Keratinocyte (primary cell): ENCODE measurements around the gene POLR2L. TPM values are rescaled to one million over a fixed set of nuclear protein-coding genes. Genes with fewer than 3 reads are reported as not detected.

ENCODE experiments used
- DNase-seq: peaks from one replicate; pipeline ENCODE4 v3.0.0-alpha.2; 2011; ENCODE audit warnings: low read depth, missing footprints, low spot score
- FAIRE-seq: peaks from 2 replicates; lab custom pipeline; 2011; peaks lifted over from hg19 to GRCh38; lab: Jason Lieb, UNC
- H2AFZ ChIP-seq: 2 replicates; pipeline ENCODE4 v1.6.0; 2012; ENCODE audit warnings: low read length, control low read depth, inconsistent platforms; ENCODE audit not compliant: control insufficient read depth
- H3K27ac ChIP-seq: 2 replicates; pipeline ENCODE4 v1.5.1; 2011; ENCODE audit warnings: low read length; ENCODE audit not compliant: control insufficient read depth, insufficient read depth
- H3K27me3 ChIP-seq: 3 replicates; pipeline ENCODE4 v1.6.0; 2011; ENCODE audit warnings: low read length; ENCODE audit not compliant: control insufficient read depth, insufficient read depth; ENCODE audit errors: extremely low read depth
- H3K36me3 ChIP-seq, 2 experiments: 2 replicates in 1 of 2; 3 replicates in 1 of 2; pipeline ENCODE4 v1.5.1; 2011; ENCODE audit warnings: low read length in 2 of 2, mild to moderate bottlenecking in 1 of 2; ENCODE audit not compliant: control insufficient read depth in 2 of 2, insufficient read depth in 2 of 2; ENCODE audit errors: extremely low read depth in 1 of 2
- H3K4me1 ChIP-seq: 3 replicates; pipeline ENCODE4 v1.5.1; 2011; ENCODE audit warnings: low read length; ENCODE audit not compliant: control insufficient read depth, insufficient read depth; ENCODE audit errors: extremely low read depth
- H3K4me2 ChIP-seq: 3 replicates; pipeline ENCODE4 v1.6.0; 2011; ENCODE audit warnings: low read depth, low read length; ENCODE audit not compliant: control insufficient read depth, insufficient read depth; ENCODE audit errors: extremely low read depth
- H3K4me3 ChIP-seq, 3 experiments: fragments of 200-600 bp in 1 of 3; sonication (generic) in 1 of 3; 2 replicates in 2 of 3; 3 replicates in 1 of 3; pipeline ENCODE4 v1.5.1; 2011 to 2016; ENCODE audit warnings: low read length in 3 of 3, mild to moderate bottlenecking in 3 of 3, control low read depth in 2 of 3, inconsistent platforms in 1 of 3, low read depth in 1 of 3, mixed read lengths in 1 of 3, mixed run types in 1 of 3, moderate library complexity in 1 of 3; ENCODE audit not compliant: control insufficient read depth in 2 of 3, insufficient read depth in 2 of 3; ENCODE audit errors: extremely low read depth in 1 of 3
- H3K79me2 ChIP-seq: 2 replicates; pipeline ENCODE4 v1.6.0; 2012; ENCODE audit warnings: low read length; ENCODE audit not compliant: control insufficient read depth, insufficient read depth
- H3K9ac ChIP-seq: 3 replicates; pipeline ENCODE4 v1.6.0; 2011; ENCODE audit warnings: low read length; ENCODE audit not compliant: control insufficient read depth, insufficient read depth; ENCODE audit errors: extremely low read depth
- H3K9me1 ChIP-seq: 3 replicates; pipeline ENCODE4 v1.6.0; 2011; ENCODE audit warnings: low read length; ENCODE audit not compliant: control insufficient read depth, insufficient read depth; ENCODE audit errors: extremely low read depth
- H3K9me3 ChIP-seq: 2 replicates; pipeline ENCODE4 v1.5.1; 2012; ENCODE audit warnings: low read depth, low read length; ENCODE audit not compliant: control insufficient read depth
- H4K20me1 ChIP-seq: 3 replicates; pipeline ENCODE4 v1.6.0; 2011; ENCODE audit warnings: low read length; ENCODE audit not compliant: control insufficient read depth, insufficient read depth; ENCODE audit errors: extremely low read depth
- EZH2 ChIP-seq: IDR thresholded peaks from one replicate; pipeline ENCODE4 v1.6.1; 2012; ENCODE audit warnings: inconsistent platforms, mild to moderate bottlenecking, low read length, moderate library complexity
- dilution Hi-C: fragments of 300-500 bp; cut with MboI; formaldehyde crosslinking; loops from one replicate; pipeline ENCODE4 v1.7.0; 2020; ENCODE audit warnings: low sequenced_read_pairs; ENCODE audit not compliant: extremely low pct_ligation_motif_present
- polyA plus RNA-seq, 5 experiments: library from polyadenylated mRNA; depleted of rRNA in 3 of 5; stranded (reverse) in 3 of 5; stranded (forward) in 1 of 5; unstranded in 1 of 5; fragments of >200 nt; gene quantifications; 1 replicate in 1 of 5; 2 replicates in 3 of 5; 3 replicates in 1 of 5; pipeline versions ENCODE4 v1.2.1 to v1.2.3, GENCODE V29; 2011 to 2012; ENCODE audit warnings: missing spikeins in 2 of 5, low read depth in 1 of 5, low replicate concordance in 1 of 5
- TF ChIP-seq, protein P1 (sequence below), 3 experiments: IDR thresholded peaks in 1 of 3; conservative IDR thresholded peaks in 1 of 3; optimal IDR thresholded peaks in 1 of 3; 2 replicates in 2 of 3; 3 replicates in 1 of 3; pipeline versions ENCODE3 to v1.5.1; 2011; ENCODE audit warnings: low read length in 3 of 3, mild to moderate bottlenecking in 3 of 3, moderate library complexity in 2 of 3, control low read depth in 1 of 3, inconsistent platforms in 1 of 3; ENCODE audit not compliant: insufficient read depth in 2 of 3; ENCODE audit errors: extremely low read depth in 1 of 3

POLR2L gene
- polyA plus RNA-seq, 1 donor (not counting 4 experiments of a cell fraction or from before 2014, with no cell fraction given) = 145 TPM

DNA sequence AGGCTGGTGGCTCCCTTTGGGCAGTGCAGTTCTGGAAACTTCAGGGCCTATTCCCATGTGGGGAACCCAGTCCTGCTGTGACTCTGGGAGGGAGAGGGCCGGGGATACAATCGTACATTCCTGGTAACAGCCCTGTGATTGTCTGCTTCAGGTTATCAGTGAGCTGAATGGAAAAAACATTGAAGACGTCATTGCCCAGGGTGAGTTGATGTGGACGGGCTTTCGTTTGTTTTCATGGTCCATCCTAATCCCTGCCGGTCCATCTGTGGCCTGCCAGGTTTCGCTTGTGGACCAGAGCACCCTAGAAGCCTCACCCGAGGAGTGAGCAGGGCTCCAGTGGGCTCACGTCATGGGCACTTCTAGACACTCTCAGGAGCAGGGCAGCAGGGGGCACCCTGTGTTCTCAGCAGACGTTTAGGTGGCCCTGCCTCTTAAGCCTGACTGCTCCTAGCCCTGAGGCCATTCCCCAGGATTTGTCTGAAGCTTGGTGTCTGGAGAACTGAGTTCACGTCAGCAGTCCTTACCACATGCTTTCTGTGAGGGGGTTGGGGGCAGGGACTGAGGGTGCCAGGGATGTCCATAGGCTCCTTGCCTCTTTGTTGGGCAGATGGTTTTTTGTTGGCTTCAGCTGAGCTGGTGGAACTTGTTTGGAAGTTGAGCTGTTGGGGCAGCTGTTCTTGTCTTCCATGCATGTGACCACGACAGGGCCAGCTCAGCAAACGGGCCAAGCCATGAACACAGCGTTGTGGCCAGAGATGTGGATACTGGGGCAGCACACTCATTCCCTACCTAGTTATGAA is 30.7 kb downstream of the POLR2L start:
- Histone ChIP-seq H3K4me3 (peak overlapping the region; percentile 81 to 98 (median 98)), H3K4me2 (peak overlapping the region; percentile 83), H3K9me1 (no peaks in the 10 kb centered on the region), H3K27me3 (no peaks in the 10 kb centered on the region), H4K20me1 (peaks cover 19% of the 10 kb centered on the region), H3K9me3 (no peaks in the 10 kb centered on the region), H3K36me3 (peaks cover 29 to 31% of the 10 kb centered on the region in 2 experiments), H3K79me2 (peaks cover 39% of the 10 kb centered on the region), H3K4me1 (peaks cover 20% of the 10 kb centered on the region), H2AFZ (no peak overlapping the region), H3K9ac (peak overlapping the region; percentile 96), H3K27ac (peak overlapping the region; percentile 23)
- no peak for DNase-seq
- TF ChIP-seq, protein P1, sequence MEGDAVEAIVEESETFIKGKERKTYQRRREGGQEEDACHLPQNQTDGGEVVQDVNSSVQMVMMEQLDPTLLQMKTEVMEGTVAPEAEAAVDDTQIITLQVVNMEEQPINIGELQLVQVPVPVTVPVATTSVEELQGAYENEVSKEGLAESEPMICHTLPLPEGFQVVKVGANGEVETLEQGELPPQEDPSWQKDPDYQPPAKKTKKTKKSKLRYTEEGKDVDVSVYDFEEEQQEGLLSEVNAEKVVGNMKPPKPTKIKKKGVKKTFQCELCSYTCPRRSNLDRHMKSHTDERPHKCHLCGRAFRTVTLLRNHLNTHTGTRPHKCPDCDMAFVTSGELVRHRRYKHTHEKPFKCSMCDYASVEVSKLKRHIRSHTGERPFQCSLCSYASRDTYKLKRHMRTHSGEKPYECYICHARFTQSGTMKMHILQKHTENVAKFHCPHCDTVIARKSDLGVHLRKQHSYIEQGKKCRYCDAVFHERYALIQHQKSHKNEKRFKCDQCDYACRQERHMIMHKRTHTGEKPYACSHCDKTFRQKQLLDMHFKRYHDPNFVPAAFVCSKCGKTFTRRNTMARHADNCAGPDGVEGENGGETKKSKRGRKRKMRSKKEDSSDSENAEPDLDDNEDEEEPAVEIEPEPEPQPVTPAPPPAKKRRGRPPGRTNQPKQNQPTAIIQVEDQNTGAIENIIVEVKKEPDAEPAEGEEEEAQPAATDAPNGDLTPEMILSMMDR (optimal IDR thresholded peaks at IDR 0.05 in 1 of 3, IDR thresholded peaks at IDR 0.05 in 1 of 3, conservative IDR thresholded peaks at IDR 0.05 in 1 of 3; ENCODE audit: extremely low read depth in 1 of 3, insufficient read depth in 2 of 3, low read length in 3 of 3) = peak in 2 of 3 experiments; percentile 15 to 45
- no peak for TF ChIP-seq EZH2
- FAIRE-seq = no peak
- dilution Hi-C loops = no loop called here

DNA sequence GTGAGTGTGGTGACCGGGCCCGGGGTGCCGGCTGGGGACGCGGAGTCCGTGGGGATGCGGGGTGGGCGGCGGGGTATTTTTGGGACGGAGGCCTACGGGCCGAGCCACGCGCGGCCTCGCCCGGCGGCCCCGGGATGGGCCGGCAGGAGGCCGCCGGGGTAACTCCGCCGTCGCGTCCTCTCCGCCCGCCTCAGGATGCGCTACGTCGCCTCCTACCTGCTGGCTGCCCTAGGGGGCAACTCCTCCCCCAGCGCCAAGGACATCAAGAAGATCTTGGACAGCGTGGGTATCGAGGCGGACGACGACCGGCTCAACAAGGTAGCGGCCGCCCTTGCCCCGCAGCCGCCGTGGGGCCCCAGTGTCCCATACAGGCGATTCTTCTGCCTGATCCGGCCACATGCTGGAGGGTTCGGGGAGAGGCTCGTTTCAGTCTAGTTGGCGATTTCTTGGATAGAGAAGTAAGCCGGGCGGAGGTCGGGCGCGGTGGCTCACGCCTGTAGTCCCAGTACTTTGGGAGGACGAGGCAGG is 32.2 kb downstream of the POLR2L start:
- no peak for DNase-seq
- dilution Hi-C loops = no loop called here
- Histone ChIP-seq H3K4me2 (peak overlapping the region; percentile 83), H3K79me2 (peaks cover 39% of the 10 kb centered on the region), H3K9ac (peak overlapping the region; percentile 96), H3K4me3 (peak overlapping the region; percentile 81 to 98 (median 98)), H3K27ac (peak overlapping the region; percentile 95), H3K9me3 (no peaks in the 10 kb centered on the region), H4K20me1 (peaks cover 19% of the 10 kb centered on the region), H3K4me1 (peaks cover 22% of the 10 kb centered on the region), H3K9me1 (no peaks in the 10 kb centered on the region), H3K36me3 (peaks cover 28 to 31% of the 10 kb centered on the region in 2 experiments), H3K27me3 (no peaks in the 10 kb centered on the region), H2AFZ (no peak overlapping the region)
- FAIRE-seq = no peak
- TF ChIP-seq, protein P1 (optimal IDR thresholded peaks at IDR 0.05 in 1 of 3, IDR thresholded peaks at IDR 0.05 in 1 of 3, conservative IDR thresholded peaks at IDR 0.05 in 1 of 3; ENCODE audit: extremely low read depth in 1 of 3, insufficient read depth in 2 of 3, low read length in 3 of 3) = no peak
- no peak for TF ChIP-seq EZH2
